Effector memory CD4-positive, alpha-beta T cell (primary cell): ENCODE data around the gene DKK3.

Experiments
- DNase-seq, 3 donors: peaks; one replicate each; pipeline ENCODE4 v3.0.0-alpha.2; 2020
- H3K27ac ChIP-seq: 2 replicates; pipeline ENCODE4 v1.7.0; 2013; ENCODE audit warnings: mild to moderate bottlenecking, low read length, moderate library complexity; ENCODE audit not compliant: insufficient read depth, poor library complexity, severe bottlenecking
- H3K27me3 ChIP-seq: replicated peaks from 2 replicates; pipeline ENCODE4 v1.7.0; 2013; ENCODE audit warnings: mild to moderate bottlenecking, low read length; ENCODE audit not compliant: insufficient read depth, control insufficient read depth, poor library complexity, severe bottlenecking
- H3K36me3 ChIP-seq: 2 replicates; pipeline ENCODE4 v1.7.0; 2013; ENCODE audit warnings: mild to moderate bottlenecking, low read length, moderate library complexity; ENCODE audit not compliant: control insufficient read depth, insufficient read depth
- H3K4me1 ChIP-seq: 2 replicates; pipeline ENCODE4 v1.7.0; 2013; ENCODE audit warnings: low read length, mild to moderate bottlenecking; ENCODE audit not compliant: control insufficient read depth, insufficient read depth, poor library complexity, severe bottlenecking
- H3K4me3 ChIP-seq: 2 replicates; pipeline ENCODE4 v1.7.0; 2013; ENCODE audit warnings: low read length, low read depth, mild to moderate bottlenecking; ENCODE audit not compliant: insufficient read depth, poor library complexity, severe bottlenecking
- H3K9me3 ChIP-seq: 2 replicates; pipeline ENCODE4 v1.7.0; 2013; ENCODE audit warnings: mild to moderate bottlenecking, low read length, moderate library complexity; ENCODE audit not compliant: control insufficient read depth

Gene DKK3

GRCh38 chr11:12017865-12018453, 9.5 kb upstream of the DKK3 start:
- Histone ChIP-seq H3K36me3 (no peaks in the 10 kb centered on the region), H3K4me1 (no peaks in the 10 kb centered on the region), H3K4me3 (no peak overlapping the region), H3K27me3 (peaks cover 3% of the 10 kb centered on the region), H3K9me3 (no peaks in the 10 kb centered on the region), H3K27ac (no peak overlapping the region)
- DNase-seq, result no peak

- H3K4me3 ChIP-seq, result no peak overlapping the region
- no peak for DNase-seq
- H3K27ac ChIP-seq, result no peak overlapping the region
- peaks cover 3% of the 10 kb centered on the region for H3K27me3 ChIP-seq
- H3K36me3 ChIP-seq, result no peaks in the 10 kb centered on the region
- no peaks in the 10 kb centered on the region for H3K9me3 ChIP-seq
- H3K4me1 ChIP-seq, result no peaks in the 10 kb centered on the region
Measured at GRCh38 chr11:12017243-12017678, 8.8 kb upstream of the DKK3 start.

- DNase-seq, result no peak
- peaks cover 3% of the 10 kb centered on the region for H3K27me3 ChIP-seq
- H3K27ac ChIP-seq, result no peak overlapping the region
- H3K4me1 ChIP-seq, result no peaks in the 10 kb centered on the region
- H3K9me3 ChIP-seq, result no peaks in the 10 kb centered on the region
- H3K36me3 ChIP-seq, result no peaks in the 10 kb centered on the region
- no peak overlapping the region for H3K4me3 ChIP-seq
Measured at GRCh38 chr11:12016246-12016645, 7.8 kb upstream of the DKK3 start.

- Histone ChIP-seq H3K27ac (no peak overlapping the region), H3K4me3 (no peak overlapping the region), H3K36me3 (no peaks in the 10 kb centered on the region), H3K27me3 (peaks cover 3% of the 10 kb centered on the region), H3K4me1 (no peaks in the 10 kb centered on the region), H3K9me3 (no peaks in the 10 kb centered on the region)
- DNase-seq, result no peak
Measured at GRCh38 chr11:12015486-12015885, 7.1 kb upstream of the DKK3 start.

- H3K27ac ChIP-seq, result no peak overlapping the region
- no peak overlapping the region for H3K4me3 ChIP-seq
- H3K9me3 ChIP-seq, result no peaks in the 10 kb centered on the region
- H3K27me3 ChIP-seq, result no peaks in the 10 kb centered on the region
- no peaks in the 10 kb centered on the region for H3K4me1 ChIP-seq
- no peak for DNase-seq
- H3K36me3 ChIP-seq, result no peaks in the 10 kb centered on the region
Measured at GRCh38 chr11:12013781-12014180, 5.4 kb upstream of the DKK3 start.

- Histone ChIP-seq H3K4me3 (no peak overlapping the region), H3K27ac (no peak overlapping the region)
- DNase-seq, result no peak
Measured at GRCh38 chr11:12009617-12010321, 1.3 kb upstream of the DKK3 start.

GRCh38 chr11:12008790-12009616, 577 bp upstream of the DKK3 start:
- Histone ChIP-seq H3K4me3 (peak overlapping the region; percentile 44), H3K27ac (no peak overlapping the region), H3K4me1 (peaks cover 8% of the 10 kb centered on the region), H3K27me3 (peaks cover 24% of the 10 kb centered on the region), H3K36me3 (no peaks in the 10 kb centered on the region), H3K9me3 (no peaks in the 10 kb centered on the region)
- no peak for DNase-seq

More at GRCh38 chr11:12009617-12010321, 1.3 kb upstream of the DKK3 start:
- Histone ChIP-seq H3K9me3 (no peaks in the 10 kb centered on the region), H3K36me3 (no peaks in the 10 kb centered on the region), H3K27me3 (peaks cover 24% of the 10 kb centered on the region), H3K4me1 (peaks cover 8% of the 10 kb centered on the region)

GRCh38 chr11:12007230-12007593, 1.2 kb downstream of the DKK3 start:
- no peak overlapping the region for H3K27ac ChIP-seq
- H3K9me3 ChIP-seq, result no peaks in the 10 kb centered on the region
- peaks cover 8% of the 10 kb centered on the region for H3K4me1 ChIP-seq
- no peaks in the 10 kb centered on the region for H3K36me3 ChIP-seq
- no peak overlapping the region for H3K4me3 ChIP-seq
- H3K27me3 ChIP-seq, result peaks cover 24% of the 10 kb centered on the region
- DNase-seq, result no peak

- Histone ChIP-seq H3K27ac (no peak overlapping the region), H3K36me3 (no peaks in the 10 kb centered on the region), H3K4me1 (peaks cover 8% of the 10 kb centered on the region), H3K9me3 (no peaks in the 10 kb centered on the region), H3K4me3 (no peak overlapping the region), H3K27me3 (peaks cover 24% of the 10 kb centered on the region)
- no peak for DNase-seq
Measured at GRCh38 chr11:12006552-12007229, 1.7 kb downstream of the DKK3 start.
